Stimulated activated CD4-positive, alpha-beta T cell treated with anti-CD3 and anti-CD28 coated beads, Interleukin-15, amount 100 ng/mL, for 1 hour (primary cell): ENCODE results near the gene SRSF9.
"Not testable (repeated sequence)": the region's sequence is repeated elsewhere in the genome, so short reads cannot be mapped to it uniquely, and the experiment has no call there.

Experiments used
- DNase-seq, 2 donors: peaks; one replicate each; pipeline ENCODE4 v3.0.0-alpha.2; 2020; ENCODE audit warnings: low read depth in 1 of 2, low spot score in 1 of 2

The SRSF9 gene

GRCh38 chr12:120453060-120453750 lies 16.3 kb downstream of the SRSF9 start:
- DNase-seq, result no peak

DNA sequence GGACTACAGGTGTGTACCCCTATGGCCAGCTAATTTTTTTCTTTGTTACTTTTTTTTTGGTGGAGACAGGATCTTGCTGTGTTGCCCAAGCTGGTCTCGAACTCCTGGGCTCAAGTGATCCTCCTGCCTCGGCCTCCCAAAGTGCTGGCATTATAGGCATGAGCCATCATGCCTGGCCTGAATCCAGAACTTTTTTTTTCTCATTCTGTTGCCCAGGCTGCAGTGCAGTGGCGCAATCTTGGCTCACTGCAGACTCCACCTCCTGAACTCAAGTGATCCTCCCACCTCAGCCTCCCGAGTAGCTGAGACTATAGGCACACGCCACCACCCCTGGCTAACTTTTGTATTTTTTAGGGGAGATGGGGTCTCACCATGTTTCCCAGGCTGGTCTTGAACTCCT lies 17.0 kb downstream of the SRSF9 start:
- not testable (repeated sequence) for DNase-seq

DNA sequence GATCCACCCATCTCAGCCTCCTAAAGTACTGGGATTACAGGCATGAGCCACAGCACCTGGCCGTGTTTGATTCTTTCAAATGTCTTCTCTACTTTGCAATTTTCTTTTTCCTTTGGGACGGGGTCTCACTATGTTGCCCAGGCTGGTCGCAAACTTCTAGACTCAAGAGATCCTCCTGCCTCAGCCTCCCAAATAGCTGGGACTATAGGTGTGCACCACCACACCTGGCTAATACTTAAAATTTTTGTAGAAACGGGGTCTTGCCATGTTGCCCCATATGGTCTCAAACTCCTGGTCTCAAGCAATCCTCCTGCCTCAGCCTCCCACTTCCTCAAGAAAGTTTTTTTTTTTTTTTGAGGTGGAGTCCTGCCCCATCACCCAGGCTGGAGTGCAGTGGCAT lies 21.6 kb downstream of the SRSF9 start:
- DNase-seq, result no peak

DNA sequence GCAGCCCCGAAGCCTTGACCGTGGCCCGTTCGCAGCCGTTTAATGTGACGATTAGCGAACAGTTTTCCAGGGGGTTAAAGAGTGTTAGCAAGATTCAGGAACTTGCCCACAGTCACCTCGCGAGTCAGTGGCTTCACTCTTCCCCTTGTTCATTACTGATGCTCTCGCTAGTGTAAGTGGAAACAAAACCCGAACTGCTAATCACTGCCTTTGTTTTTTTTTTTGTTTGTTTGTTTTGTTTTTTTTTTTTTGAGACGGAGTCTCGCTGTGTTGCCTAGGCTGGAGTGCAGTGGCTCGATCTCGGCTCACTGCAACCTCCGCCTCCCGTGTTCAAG lies 22.7 kb downstream of the SRSF9 start:
- not testable (repeated sequence) for DNase-seq

DNA sequence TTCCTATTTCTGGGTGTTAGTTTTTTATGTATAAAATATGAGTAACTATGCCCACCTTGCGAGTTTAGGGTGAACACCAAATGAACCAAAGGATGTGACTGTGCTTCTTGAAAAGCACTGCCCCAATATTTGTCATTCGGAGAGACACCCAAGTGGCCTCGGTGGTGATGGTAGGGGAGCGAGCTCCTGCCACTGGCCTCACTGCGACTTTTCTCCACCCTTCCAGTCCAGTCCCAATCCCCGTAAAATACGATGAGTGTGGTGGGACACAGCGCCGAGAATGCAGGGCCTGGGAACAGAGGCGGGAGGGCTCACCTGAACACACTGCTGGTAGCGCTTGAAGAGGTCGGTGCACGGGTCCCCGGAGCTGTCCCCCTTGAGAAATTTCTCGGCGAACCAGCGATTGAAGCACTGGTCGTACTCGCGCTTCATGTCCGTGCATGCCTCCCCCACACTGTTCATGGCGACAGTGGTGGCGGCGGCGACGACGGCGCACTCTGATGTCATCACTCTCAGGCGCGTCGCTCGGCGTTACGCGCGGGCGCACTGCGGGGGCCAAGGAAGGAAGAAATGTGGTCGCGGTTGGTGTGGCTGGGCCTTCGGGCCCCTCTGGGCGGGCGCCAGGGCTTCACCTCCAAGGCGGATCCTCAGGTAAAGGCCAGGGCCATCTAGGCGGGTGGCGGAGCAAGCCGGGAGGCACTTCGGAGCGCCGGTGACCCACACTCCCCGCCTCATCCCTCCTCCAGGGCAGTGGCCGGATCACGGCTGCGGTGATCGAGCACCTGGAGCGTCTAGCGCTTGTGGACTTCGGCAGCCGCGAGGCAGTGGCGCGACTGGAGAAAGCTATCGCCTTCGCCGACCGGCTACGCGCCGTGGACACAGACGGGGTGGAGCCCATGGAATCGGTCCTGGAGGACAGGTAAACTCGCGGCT lies 23.4 kb downstream of the SRSF9 start, which contains the start of the genes GATC and TRIAP1:
Gene GATC (plus strand): TSS at position 534 of the 933 bp plus-strand sequence. CDS start 37 bp downstream, at position 571.
Gene TRIAP1 (minus strand): TSS at position 474 of the 933 bp plus-strand sequence. CDS start 12 bp downstream, at position 462.
- DNase-seq, result peak; percentile 71 to 85

DNA sequence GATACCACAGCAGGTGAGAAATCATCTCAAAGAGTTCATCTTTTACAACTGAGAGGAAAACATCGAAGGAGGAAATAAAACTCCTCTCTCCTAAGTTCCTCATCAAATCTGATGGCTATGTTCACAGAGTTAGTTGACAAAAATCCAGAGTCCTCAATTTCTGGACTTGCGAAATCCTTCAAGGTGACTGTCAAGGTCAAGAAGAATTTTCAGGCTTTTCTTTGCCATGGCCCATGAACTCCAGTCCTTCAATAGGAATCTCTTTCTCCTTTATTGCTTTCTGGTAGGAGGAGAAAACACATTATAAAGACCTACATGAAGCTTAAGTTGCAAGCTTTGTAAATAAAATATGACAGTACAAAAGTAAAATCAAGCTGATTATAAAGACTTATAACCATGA lies 24.9 kb downstream of the SRSF9 start:
- DNase-seq, result no peak

DNA sequence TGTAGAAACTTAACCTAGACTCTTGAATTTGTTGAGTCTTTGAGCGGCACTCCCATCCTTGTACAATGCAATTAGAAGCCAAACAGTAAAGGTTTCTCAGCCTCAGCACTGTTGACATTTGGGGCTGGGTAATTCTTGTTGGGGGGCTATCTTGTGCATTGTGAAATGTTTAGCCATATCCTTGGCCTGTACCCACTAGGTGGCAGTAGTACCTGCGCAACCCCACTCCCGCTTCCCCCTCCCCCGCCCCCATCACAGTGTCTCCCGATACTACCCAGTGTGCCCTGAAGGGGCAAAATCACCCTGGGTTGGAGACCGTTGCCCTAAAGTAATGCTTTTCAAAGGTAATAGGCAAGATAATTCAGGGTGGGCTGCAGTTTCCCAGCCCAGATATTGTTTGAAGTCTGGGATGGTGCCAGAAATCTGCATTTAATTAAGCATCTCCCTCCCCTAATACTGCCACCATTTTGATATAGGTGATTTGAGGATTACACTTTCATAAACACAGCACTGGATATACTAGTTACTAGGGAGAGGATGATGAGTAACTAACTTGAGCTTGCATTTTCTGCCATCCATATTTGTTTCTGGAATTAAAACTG lies 29.8 kb downstream of the SRSF9 start:
- peak; percentile 44 to 53 for DNase-seq

GRCh38 chr12:120438495-120439198 lies 30.9 kb downstream of the SRSF9 start:
- no peak for DNase-seq

DNA sequence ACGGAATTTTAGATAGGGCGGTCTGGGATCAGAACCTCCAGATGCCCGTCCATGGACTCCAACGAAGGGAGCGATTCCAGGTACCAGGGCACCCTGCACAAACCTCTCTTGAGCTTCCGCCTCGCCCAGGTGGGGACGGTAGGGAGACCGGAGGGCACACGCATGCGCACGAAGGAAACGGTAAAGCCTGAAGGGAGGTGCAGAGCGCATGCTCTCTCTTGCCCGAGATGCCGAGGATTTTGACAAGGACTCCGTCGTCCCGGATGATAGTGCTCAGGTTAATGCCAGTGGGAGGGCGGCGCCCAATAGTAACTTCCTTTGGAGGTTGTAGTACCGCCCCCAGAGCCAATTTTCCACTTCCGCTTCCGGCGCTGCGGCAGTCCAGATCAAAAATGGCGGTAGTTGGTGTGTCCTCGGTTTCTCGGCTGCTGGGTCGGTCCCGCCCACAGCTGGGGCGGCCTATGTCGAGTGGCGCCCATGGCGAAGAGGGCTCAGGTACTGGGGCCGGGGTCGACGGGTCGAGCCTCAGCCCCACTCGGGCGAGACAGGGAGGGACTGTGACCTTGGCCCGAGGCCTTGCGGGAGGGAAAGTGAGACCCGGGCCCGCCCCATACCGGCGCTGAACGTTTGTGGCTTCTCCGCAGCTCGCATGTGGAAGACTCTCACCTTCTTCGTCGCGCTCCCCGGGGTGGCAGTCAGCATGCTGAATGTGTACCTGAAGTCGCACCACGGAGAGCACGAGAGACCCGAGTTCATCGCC lies 31.6 kb downstream of the SRSF9 start, which contains the start of gene COX6A1:
Gene COX6A1 (plus strand): TSS at position 379 of the 760 bp plus-strand sequence. CDS start 14 bp downstream, at position 393.
- peak; percentile 91 to 92 for DNase-seq

DNA sequence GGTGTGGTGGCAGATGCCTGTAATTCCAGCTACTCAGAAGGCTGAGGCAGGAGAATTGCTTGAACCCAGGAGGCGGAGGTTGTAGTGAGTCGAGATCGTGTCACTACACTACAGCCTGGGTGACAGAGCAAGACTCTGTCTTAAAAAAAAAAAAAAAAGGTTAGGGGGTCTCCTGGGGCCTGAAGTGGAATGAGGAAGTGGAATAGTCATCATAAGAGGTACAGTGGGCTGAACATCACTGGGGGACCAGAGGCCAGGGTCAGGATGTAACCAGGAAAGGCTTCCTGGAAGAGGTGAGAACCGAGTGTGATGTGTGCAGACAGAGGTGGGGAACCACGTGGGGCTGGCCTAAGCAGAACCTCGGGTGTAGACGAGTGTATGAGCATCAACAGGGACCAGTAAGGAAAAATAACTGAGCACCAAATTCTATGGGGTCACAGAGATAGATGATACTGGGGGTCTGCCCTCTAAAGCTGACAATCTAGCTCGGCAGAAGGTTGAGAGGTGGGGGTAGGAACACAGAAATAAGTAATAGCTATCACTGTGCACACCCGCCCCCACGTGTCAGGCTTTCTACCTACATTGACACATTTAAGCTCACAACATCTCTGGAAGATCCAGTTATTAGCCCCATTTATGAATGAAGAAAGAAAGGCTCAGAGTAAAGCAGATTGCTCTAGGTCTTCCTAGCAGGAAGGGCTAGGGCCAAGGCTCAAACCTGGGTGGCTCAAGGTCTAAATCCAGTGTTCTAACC lies 36.6 kb downstream of the SRSF9 start:
- DNase-seq, result no peak

GRCh38 chr12:120429368-120429767 lies 40.2 kb downstream of the SRSF9 start:
- DNase-seq, result no peak

GRCh38 chr12:120428597-120429229 lies 40.8 kb downstream of the SRSF9 start:
- no peak for DNase-seq

DNA sequence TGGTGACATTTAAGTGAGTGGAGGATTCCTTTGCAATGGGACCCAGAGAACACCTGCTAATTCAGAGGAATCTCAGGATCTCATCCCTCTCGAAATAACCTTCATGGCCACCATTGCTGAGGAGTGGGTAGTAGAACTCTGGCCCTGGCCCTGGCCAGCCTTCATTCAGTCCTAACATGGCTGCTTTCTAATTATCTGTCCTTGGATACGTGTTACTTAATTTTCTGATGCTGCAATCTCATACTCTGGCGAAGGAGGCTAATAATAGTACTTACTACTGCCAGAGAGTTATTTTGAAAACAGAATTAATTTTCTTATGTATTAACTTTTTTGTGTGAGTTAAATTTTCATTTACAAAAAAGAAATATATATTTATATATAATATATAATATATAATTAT lies 43.8 kb downstream of the SRSF9 start:
- DNase-seq, result no peak

- no peak for DNase-seq
Observed at GRCh38 chr12:120422892-120423456, 46.6 kb downstream of the SRSF9 start.

- DNase-seq, result no peak
Observed at GRCh38 chr12:120421701-120422100, 47.8 kb downstream of the SRSF9 start.

DNA sequence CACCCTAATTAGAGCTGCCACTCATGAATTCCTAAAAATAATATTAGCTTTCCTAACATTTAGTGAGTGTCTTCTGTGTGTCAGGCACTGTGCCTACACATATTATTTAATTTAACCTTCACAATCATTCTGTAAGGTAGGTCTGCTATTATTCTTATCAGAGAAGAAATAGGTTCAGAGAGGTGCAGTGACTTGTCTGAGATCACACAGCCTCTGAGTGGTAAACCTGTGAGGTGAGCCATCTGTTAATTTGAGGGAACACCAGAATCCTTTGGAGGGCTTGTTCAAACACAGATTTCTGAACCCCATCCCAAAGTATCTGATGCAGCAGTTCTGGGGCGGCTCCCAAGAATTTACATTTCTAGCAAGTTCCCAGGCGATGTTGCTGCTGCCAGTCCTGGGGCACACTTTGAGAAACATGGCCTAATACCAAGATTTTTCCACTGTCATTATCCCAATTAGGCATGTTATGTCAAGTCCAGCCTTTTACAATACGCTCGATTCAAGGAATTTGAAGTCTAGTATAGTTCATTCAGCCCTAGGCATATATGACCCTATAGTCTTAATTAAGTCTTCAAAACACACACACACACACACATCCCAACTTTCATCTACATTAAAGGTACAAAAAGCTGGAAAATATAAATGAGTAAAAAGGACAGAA lies 51.5 kb downstream of the SRSF9 start:
- DNase-seq, result no peak

DNA sequence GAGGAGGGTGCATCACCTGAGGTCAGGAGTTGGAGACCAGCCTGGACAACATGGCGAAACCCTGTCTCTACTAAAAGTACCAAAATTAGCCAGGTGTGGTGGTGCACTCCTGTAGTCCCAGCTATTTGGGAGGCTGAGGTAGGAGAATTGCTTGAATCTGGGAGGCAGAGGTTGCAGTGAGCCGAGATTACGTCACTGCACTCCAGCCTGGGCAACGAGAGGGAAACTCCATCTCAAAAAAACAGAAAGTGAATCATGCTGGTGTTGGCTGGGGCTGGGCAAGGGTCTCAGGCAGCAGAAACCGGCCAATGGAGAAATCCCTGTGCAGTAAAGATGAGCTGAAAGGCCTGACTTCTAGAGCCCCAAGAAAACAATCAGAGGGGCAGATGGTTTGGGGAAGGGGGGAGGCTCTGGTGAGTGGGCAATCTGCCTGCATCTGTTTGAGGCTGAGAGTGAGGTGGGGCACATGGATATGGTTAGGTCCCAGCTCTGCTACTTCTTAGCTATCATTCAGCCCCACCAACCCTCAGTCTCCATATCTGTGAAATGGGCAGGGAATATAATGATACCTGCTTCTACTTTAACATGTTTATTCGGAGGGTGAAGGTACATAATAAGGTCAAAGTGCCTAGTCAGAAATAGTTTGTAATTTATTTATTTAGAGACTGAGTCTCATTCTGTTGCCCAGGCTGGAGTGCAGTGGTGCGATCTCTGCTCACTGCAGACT lies 52.9 kb downstream of the SRSF9 start:
- no peak for DNase-seq
